OCI-LY7 (cell line): ENCODE measurements around the gene LRPAP1.

ENCODE experiments used
- CTCF ChIP-seq: fragments of 200-600 bp; sonication (generic); conservative IDR thresholded peaks from 2 replicates; pipeline ENCODE4 v1.5.1; 2014; ENCODE audit warnings: mild to moderate bottlenecking, antibody characterized with exemption, low read length, moderate library complexity, mixed read lengths
- EZH2phosphoT487 ChIP-seq: fragments of 200-600 bp; sonication (generic); IDR thresholded peaks from 2 replicates; pipeline ENCODE4 v1.6.1; 2018; ENCODE audit warnings: low read depth, borderline replicate concordance, mild to moderate bottlenecking, mixed run types, antibody characterized with exemption, low read length, moderate library complexity, mixed read lengths

- TF ChIP-seq CTCF (no peak), EZH2phosphoT487 (no peak)
Observed at GRCh38 chr4:3524349-3524748, 7.9 kb downstream of the LRPAP1 start.
